HG03108 (cell line): ENCODE measurements around the gene ABHD8.

Experiments
- ATAC-seq: cut with Tn5 transposase; IDR thresholded peaks from one replicate; pipeline ENCODE4 v1.9.1; 2021; ENCODE audit warnings: moderate library complexity; ENCODE audit not compliant: unreplicated experiment

The ABHD8 gene

DNA sequence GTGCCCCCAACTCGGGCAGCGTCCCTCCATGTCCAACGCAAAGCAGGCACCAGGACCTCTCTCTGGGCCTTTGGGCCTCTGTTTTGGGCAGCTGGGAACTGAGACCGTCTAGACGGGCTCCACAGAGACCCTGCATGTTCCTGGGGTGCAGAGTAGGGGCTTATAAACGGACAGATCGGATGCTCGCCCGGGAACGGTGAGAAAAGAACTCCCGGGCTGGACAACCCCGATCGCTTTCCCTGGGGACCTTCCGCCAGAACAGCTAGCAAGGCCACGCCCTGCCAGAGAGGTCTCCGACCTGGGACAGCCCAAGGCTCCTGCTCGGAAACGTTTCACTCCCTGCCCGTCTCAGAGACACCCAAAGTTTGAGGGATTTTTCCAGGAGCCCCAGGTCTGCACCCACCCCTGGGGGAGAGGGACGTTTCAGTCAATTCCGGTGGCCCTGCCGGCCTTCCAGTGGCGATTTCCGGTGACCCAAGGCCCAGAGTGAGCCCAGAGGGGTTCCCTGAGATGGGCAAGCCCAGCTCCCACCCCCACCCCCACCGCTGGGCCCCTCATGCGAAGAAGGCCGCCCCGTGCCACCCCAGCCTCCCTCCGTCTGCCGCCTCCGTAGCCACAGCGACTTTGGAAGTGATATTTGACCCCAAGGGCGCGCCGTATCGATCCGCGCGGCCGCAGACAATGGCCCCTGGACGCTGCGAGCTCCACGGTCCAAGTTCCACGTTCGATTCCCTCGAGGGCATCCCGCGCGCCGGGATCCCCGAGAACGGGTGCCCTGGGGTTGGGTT lies 59.2 kb downstream of the ABHD8 start:
- ATAC-seq, result no peak

DNA sequence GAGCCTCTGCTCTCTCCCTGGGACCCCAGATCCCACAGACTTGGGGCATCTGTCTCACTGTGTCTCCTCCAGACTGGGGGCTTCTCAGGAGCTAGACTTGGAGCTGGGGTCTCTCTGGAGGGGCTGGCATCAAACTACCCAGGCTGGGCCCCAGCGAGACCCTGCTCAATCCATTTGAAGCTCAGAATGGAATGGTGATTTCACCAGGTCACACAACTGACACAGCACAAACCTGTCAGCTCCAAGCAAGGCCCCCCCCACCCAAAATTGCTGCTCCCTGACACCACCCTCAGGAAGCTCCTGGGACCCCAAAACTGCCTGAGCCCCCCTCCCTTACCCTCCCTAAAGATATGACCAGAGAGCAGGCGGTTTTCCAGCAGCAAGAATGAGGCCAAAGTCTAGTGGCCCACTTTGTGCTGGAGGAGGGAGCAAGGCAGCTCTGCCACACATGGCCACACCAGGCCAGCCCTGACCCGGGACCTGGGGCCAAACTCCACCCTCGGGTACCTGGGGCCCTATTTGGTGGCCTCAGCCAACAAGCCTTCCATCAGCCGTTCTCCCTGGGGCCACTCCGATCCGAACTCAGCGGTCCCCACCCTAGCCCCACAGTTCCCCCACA lies 59.9 kb downstream of the ABHD8 start:
- no peak for ATAC-seq

DNA sequence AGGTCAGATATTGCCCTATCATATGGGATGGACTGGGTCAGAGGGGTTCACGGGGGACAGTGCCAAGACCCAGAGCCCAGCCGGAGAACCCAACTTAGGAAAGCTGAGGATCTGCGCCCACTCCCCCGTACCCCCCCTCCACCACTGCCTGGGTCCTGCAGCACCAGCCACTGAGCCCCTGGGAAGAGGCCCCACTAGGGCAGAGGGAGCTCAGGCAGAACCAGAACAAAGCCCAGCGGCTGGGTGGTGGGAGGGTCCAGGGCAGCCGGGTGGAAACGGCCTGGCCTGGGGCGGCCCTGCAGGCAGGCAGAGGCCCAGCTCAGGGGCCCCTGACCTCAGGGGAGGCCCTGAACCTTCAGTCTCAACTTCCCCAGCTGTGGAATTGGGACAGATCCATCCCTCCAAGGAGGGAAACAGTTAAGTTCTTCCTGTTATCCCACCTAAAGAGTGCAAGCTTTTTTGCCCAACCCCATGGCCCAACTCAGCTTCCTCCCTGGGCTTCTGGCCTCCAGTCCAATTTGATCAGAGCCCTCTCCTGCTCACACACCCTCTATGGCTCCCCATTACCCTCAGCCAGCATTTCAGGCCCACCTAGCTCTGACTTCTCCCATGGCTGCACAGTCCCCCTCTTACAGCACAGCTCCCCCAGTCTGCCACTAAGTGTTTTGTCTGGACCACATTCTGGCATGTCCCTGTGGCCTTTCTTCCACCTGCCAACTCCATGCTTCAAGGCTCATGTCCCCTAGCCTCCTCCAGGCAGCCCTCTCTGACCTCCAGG lies 60.6 kb downstream of the ABHD8 start:
- no peak for ATAC-seq
